Muscle of back (tissue), 10 donors: ENCODE measurements around the gene SPHK2. TPM values are rescaled to one million over a fixed set of nuclear protein-coding genes. Genes with fewer than 3 reads are reported as not detected.

ENCODE experiments used
- polyA plus RNA-seq, 10 donors: library from polyadenylated mRNA; unstranded; fragments of 120-200 nt; gene quantifications; one replicate each; pipeline ENCODE4 v1.2.1, GENCODE V29; 2013; ENCODE audit not compliant: insufficient read length in 10 of 10

Gene SPHK2
- polyA plus RNA-seq, 10 donors: 5.3 to 8.5 (median 7.4) TPM

Other genes with a start within 250 kb of the SPHK2 start
- 100 to 1,000 TPM in 9 of 10 donors, 10 to 100 TPM in 1; 99.5 to 140 (median 124) TPM for gene KDELR1, start 228.0 kb upstream of the SPHK2 start, polyA plus RNA-seq
- 1 to 10 TPM in 8 of 10 donors, under 1 TPM in 2; 0.83 to 2.5 (median 1.3) TPM for gene GRIN2D, start 225.8 kb upstream of the SPHK2 start, polyA plus RNA-seq
- gene GRWD1, start 173.5 kb upstream of the SPHK2 start, polyA plus RNA-seq: 10 to 100 TPM; 14.9 to 27.8 (median 22.3) TPM
- gene KCNJ14, start 163.9 kb upstream of the SPHK2 start, polyA plus RNA-seq: 1 to 10 TPM in 2 of 10 donors, under 1 TPM in 8; 0.59 to 1.1 (median 0.72) TPM
- 10 to 100 TPM; 34.8 to 52.0 (median 40.0) TPM for gene CYTH2, start 150.1 kb upstream of the SPHK2 start, polyA plus RNA-seq
- under 1 TPM in 7 of 10 donors, not detected in 3; 0.04 to 0.70 (median 0.28) TPM for gene LMTK3, start 107.7 kb upstream of the SPHK2 start, polyA plus RNA-seq
- 1 to 10 TPM in 2 of 10 donors, under 1 TPM in 4, not detected in 4; 0.21 to 3.5 (median 0.40) TPM for gene SULT2B1, start 67.3 kb upstream of the SPHK2 start, polyA plus RNA-seq
- not detected for gene SPACA4, start 12.8 kb upstream of the SPHK2 start, polyA plus RNA-seq
- gene FAM83E, start 4.4 kb upstream of the SPHK2 start, polyA plus RNA-seq: 1 to 10 TPM in 1 of 10 donors, under 1 TPM in 4, not detected in 5; 0.16 to 1.8 (median 0.24) TPM
- 1,000 to 10,000 TPM; 1,102 to 2,024 (median 1,616) TPM for gene RPL18, start 328 bp upstream of the SPHK2 start, polyA plus RNA-seq
- gene DBP, start 17.9 kb downstream of the SPHK2 start, polyA plus RNA-seq: 1 to 10 TPM; 3.9 to 9.7 (median 6.0) TPM
- 10 to 100 TPM in 3 of 10 donors, 1 to 10 TPM in 7; 4.5 to 15.7 (median 9.0) TPM for gene CA11, start 26.7 kb downstream of the SPHK2 start, polyA plus RNA-seq
- gene NTN5, start 53.5 kb downstream of the SPHK2 start, polyA plus RNA-seq: 1 to 10 TPM in 8 of 10 donors, under 1 TPM in 2; 0.67 to 9.6 (median 2.3) TPM
- gene FUT2, start 76.5 kb downstream of the SPHK2 start, polyA plus RNA-seq: 1 to 10 TPM in 2 of 10 donors, under 1 TPM in 8; 0.39 to 1.2 (median 0.83) TPM
- gene MAMSTR, start 100.2 kb downstream of the SPHK2 start, polyA plus RNA-seq: 100 to 1,000 TPM in 6 of 10 donors, 10 to 100 TPM in 4; 47.0 to 137 (median 107) TPM
- gene RASIP1, start 121.1 kb downstream of the SPHK2 start, polyA plus RNA-seq: 10 to 100 TPM; 18.7 to 28.8 (median 21.7) TPM
- gene IZUMO1, start 127.4 kb downstream of the SPHK2 start, polyA plus RNA-seq: 1 to 10 TPM in 4 of 10 donors, under 1 TPM in 6; 0.23 to 2.2 (median 0.94) TPM
- 1 to 10 TPM in 7 of 10 donors, under 1 TPM in 3; 0.62 to 1.9 (median 1.2) TPM for gene FUT1, start 133.1 kb downstream of the SPHK2 start, polyA plus RNA-seq
- not detected for gene FGF21, start 136.0 kb downstream of the SPHK2 start, polyA plus RNA-seq
- 10 to 100 TPM; 19.6 to 24.3 (median 22.4) TPM for gene BCAT2, start 191.5 kb downstream of the SPHK2 start, polyA plus RNA-seq
- 1 to 10 TPM; 2.6 to 4.5 (median 3.2) TPM for gene HSD17B14, start 217.0 kb downstream of the SPHK2 start, polyA plus RNA-seq
- gene PLEKHA4, start 249.1 kb downstream of the SPHK2 start, polyA plus RNA-seq: 10 to 100 TPM; 23.6 to 43.5 (median 33.1) TPM